Right forelimb (tissue), 1 donor: ENCODE data around the gene TTLL7.
"Not testable (repeated sequence)": the region's sequence is repeated elsewhere in the genome, so short reads cannot be mapped to it uniquely, and the experiment has no call there.

ENCODE experiments used
- DNase-seq: peaks from one replicate; pipeline ENCODE4 v3.0.0-alpha.2; 2018

The TTLL7 gene

DNA sequence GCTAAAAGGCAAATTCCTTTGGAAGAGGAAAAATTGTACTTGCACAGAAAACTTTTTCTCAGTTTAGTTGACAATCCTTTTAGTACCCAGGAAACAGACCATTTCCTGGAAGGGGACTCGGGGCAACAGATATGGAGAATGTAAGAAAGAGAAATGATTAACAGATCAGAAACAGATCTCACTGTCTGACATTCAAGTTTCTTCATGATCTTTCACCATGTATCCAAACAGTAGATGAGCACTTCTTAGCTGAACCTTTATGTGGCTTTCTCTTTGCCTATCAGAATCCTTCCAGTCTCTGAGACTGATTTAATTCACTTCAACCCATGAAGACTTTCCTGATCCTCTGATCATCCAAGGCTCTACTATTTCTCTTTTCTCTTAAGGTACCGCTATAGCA is 2.7 kb downstream of the TTLL7 start:
- DNase-seq, result no peak

DNA sequence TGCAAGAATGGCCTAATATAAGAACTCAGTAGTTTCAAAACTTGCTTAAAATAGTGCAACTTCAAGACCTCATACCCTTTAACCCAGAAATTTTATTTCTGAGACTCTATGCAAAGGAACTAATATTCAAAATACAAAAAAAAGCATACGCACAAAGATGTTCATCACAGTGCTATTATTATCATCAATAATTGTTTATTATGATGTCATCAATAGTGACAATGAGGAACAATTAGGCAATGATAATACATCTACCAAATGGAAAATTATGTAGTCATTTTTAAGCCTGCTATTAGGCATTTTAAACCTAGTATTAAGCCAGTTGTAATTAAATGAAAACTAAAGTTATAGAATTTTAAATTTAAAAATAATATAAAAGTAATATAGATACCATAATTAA is 3.3 kb downstream of the TTLL7 start:
- DNase-seq, result no peak

DNA sequence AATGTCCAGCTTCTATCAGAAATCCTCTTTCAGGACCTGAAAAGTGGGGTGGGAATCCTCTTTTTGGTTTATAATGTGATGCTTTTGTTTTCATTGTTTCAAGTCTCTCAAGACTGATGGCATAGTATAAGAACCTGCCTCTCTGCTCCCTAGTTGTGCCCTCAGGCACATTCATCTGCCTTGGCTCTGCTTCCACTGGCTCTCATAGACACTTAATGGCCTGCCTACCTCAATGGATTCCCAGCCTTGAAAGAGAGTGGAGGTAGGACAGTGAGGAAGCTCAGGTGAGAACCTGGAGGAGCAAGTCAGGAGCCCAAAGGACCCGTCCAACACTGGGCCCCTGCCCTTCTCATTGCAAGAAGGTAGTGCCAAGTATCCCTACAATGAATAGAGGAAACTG is 4.8 kb downstream of the TTLL7 start:
- DNase-seq, result no peak

DNA sequence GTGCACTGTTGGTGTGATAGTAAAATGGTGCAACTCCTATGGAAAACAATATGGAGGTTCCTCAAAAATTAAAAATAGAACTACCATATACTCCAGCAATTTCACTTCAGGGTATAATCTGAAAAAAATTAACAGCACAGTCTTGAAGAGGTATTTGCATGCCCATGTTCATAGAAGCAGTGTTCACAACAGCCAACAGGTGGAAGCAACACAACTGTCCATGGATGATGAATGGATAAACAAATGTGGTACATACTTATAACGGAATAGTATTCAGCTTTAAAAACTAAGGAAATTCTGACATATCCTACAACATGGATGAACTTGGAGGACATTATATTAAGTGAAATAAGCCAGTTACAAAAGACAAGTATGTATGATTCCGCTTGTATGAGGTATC is 8.2 kb downstream of the TTLL7 start:
- no peak for DNase-seq

DNA sequence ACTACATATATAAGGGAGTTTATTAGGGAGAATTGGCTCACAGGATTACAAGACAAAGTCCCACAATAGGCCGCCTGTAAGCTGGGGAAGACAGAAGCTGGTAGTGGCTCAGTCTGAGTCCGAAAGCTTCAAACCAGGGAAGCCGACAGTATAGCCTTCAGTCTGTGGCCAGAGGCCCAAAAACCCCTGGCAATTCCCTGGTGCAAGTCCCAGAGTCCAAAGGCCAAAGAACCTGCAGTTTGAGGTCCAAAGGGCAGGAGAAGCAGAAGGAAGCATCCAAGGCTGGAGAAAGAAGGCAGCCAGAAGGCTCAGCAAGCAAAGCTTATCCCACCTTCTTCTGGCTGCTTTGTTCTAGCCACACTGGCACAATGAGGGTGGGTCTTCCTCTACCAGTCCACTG is 13.9 kb downstream of the TTLL7 start:
- no peak for DNase-seq

DNA sequence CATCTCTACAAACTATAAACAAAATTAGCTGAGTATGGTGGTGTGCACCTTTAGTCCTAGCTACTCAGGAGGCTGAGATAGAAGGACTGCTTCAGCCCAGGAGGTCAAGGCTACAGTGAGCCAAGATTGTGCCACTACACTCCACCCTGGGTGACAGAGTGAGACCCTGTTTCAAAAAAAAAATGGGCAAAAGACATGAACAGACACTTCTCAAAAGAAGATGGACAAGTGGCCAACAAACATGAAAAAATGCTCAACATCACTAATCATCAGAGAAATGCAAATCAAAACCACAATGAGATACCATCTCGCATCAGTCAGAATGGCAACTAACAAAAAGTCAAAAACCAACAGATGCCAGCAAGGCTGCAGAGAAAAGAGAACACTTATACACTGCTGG is 15.0 kb downstream of the TTLL7 start:
- DNase-seq, result not testable (repeated sequence)

DNA sequence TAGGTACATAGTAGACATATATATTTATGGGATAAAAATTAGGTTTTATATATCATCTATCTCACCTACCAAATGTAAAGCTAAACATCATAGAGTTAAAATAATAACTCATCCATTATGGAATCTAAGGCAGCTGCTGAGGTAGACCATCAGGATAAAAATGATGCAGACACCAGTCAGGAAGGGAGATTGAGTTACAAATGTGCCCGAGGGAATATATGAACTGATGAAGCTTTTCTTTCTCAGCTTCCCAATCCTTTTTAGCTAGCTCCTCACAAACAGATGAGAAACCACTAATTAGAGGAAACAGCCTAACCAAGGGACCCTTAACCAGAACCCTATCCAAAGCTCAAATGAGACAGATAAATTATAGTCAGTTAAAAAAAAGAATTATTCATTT is 20.9 kb downstream of the TTLL7 start:
- no peak for DNase-seq

DNA sequence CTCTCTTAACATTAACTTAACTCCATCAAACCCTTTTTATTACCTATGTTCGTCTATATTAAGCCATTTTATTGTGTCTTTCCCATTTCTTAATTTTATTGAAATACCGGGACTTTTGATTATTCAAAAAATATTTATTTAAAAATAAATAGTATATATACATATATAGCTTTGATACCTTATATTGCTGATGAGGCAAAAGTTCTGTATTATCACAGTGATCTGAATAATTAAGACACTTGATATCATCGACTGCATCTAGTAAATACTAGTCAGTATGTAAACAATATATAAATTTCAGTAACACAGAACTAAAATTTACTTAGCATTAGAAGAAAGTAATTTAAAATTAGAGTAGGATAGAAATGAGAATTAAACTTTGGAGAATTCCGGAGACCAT is 22.0 kb downstream of the TTLL7 start:
- no peak for DNase-seq

DNA sequence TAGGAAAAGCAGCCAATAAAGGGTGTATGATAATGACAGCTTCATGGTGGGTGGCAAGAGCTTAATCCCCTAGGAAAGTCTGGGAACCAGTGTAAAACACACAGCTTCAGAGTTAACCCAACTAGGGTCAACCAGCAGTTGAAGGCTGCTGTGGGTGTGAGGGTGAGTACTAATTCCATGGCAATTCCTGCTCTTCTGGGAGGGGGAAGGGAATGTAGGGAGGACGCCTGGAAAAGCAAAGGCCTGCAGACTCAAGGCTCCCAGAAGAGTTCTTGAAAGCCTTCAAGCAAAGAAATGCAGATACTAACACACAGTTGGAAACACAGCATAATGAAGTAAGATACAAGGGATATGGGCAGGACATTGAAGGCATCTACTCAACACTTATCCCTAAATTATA is 28.1 kb downstream of the TTLL7 start:
- no peak for DNase-seq

DNA sequence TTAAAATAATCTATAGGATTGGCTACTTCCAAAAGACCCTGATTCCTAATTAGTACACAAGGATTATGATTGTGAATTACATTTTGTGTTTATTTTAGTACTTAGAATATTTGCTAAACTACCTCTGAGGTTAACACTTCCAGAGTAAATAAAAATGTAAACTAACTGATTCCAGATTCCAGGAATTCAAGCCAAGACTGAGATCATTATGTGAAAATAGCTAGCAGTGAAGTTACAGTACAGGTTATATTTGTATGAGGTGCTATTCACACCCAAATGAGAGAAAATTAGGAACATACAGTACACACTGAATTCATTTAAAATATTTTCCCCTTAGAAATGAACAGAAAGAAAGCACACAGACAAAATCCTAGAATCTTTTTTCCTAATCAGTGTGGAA is 28.8 kb downstream of the TTLL7 start:
- DNase-seq, result no peak

DNA sequence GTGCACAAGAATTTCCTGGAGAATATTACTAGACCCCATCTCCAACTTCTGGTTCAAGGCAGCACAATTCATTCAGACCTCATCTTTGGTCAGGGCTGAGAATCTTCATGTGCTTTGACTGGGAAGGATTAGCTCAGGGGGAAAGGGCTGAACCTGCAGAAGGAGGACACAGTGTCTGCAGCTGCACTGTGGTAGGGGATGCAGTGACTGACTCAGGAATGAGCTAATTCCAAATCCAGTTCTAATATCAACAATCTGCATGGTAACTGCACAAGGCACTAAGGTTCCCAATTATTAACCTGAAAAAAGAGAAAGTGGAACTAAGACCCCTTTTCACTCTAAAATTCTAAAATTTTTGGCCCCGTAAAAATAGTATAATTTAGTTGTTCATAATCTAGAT is 31.6 kb downstream of the TTLL7 start:
- DNase-seq, result no peak

DNA sequence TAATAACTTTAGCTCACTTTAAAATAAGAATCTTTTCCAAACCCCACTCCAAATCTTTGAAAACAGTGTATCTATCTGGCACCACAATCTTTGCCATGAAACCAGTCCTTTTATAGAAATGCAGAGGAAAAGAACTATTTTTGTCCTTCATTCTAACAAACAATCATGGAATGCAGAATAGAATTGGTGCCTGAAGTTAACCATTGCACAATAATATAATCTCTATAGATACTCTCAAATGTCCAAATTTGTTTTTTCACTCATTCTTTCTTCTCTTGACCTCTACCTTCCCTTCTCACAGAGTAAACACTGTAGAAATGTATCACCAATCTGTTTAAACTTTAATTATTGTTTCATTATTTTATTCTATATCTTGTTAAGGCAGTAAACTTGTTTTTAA is 34.8 kb downstream of the TTLL7 start:
- no peak for DNase-seq

DNA sequence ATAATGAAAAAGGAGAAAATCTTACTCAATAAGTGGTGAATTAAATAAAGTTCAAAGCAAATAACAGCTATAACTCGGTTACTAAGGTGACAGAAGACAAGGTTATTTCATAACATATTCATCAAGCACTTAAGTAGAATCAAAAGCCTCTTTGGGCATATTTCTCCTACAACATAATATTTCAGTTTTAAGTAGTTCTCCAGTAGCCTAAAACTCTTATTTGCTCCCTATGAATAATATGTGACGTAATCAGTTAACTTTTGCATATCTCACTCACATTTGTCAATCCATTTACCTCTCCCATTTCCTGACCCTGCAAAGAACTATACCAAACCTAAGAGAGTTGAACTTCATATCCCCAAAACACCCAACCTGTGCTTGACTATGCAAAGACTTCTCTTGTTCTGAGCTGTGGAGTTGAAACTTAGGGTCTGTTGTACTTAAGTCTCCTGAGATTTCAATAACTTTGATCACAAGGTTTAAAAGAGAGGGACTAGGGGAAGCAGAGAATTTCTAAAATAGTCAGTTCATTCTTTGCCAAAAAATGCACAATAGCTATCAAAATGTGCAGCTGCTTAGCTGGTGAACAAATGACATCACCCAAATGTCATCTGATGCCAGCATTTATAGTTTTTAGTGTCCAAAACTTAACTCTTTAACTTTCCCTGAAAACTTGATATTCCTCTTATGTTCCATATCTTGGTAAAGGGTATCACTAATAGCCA is 37.2 kb downstream of the TTLL7 start:
- no peak for DNase-seq

DNA sequence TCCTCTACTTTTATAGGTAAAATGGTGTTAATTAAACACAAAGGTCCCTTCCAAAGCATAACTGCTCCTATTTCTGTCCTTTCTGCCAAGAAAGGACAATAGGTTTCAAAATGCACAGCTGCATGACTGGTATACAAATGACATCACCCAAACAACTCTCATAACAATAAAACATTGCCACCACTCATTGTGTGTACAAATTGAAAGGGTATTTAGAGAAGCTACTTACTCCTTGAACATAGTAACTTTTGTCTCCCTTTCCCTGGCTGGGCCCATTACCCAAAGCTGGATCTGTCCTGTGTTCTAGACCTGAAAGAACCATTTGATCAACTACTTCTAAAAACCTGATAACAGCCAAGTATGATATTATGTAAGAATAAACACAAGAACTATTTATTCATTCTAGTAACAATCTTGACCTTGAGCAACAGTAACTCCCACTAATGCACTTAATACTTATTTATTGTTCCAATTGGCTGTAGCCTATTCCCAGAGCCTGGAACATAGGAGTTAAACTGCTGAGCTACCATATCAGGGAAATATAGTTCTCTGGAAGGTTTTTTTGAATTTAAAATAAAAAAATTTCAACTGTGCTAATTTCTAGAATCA is 38.2 kb downstream of the TTLL7 start:
- DNase-seq, result no peak

DNA sequence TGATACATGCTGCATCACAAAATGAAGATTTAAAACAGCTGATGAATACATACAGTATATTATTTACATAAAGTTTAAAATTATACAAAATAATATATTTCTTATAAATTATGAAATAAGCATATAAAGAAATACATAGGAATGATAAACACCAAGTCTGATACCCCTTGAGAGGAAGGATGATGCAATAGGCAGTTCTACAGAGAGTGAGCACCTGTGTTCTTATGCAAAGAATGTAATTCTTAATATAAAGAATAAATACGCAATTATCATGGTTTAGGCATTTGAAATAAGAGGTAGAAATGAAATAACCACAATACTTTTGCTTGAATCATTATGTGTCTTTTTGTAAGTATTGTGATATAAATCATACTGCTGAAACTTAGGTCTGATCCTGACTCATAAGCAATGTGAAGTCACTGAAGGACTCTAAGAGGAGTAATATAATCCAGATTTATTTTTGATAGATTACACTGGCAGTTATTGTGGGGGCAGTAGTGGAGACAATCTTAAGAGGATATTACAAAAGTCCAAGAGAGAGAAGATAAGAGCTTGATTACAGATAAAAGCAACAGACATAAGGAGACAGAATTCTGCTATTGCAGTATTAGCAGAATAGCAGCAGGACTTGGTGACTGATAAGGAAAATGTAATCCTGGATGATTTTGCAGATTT is 39.0 kb downstream of the TTLL7 start:
- no peak for DNase-seq

DNA sequence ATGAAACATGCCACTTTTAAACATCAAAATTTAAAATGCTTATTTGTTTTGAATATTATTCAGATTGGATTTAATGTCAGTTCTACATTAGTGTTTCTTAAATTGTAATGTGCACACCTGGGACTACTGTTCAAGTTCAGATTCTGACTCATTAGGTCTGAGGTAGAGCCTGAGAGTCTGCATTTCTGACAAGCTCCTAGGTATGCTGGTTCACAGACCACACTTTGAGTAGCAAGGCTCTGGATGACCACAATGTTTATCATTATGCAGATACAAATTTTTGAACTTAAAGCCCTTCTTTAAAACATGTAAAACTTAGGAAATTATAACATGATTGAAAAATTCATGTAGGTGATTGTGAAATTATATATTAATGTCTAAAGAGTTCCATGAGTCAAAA is 40.2 kb downstream of the TTLL7 start:
- DNase-seq, result no peak

DNA sequence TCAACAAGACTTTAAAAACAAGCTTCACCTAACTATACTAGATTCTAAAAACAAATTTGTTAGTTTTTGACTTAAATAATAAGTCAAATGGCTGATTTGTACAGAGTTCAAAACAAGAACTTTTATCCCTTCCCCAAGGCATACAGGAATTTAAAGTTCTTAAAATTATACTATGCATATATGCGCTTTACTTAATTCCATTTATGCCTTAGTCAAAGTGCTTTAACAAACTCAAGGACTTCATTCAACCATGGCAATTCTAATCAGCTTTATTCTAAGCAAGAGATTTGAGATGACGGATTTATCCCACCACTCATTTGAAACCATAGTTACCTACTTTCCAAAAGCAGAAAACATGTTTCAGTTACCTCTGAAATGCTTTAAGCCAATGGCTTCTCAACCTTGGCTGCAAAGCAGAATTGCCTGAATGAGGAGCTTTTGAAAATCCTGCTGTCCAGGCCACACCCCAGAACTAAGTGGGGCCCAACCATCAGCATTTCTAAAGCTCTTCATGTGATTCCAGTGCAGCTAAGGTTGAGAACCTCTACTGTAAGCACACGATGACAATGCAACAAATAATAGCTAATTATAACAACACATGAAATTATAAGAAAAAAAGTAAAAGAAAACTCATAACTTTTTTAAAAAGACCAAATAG is 44.6 kb downstream of the TTLL7 start:
- no peak for DNase-seq

DNA sequence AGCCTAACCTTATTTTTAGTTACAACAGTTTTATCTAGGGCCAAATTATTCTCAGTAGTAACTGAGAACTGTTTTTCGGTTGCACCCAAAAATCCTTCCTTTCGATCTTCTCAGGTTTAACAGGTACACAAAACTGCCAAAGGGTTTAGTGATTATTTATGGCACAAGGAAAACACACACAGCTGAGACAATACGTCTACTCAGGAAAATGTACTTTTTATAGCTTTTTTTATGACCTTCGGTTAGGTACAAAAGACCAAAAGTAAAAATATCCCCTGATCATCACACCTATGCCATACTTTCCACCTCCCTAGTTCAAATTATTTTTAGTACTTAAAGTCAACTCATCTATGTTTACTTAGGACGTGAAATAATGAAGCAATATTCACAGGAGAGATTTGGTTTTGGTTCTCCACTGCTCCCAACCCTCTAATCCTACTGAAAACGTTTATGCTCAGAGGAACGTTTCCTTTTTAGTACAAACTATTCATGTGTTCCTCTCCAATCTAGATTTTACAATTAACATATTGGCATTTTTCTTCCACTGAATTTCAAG is 48.7 kb downstream of the TTLL7 start:
- DNase-seq, result no peak

DNA sequence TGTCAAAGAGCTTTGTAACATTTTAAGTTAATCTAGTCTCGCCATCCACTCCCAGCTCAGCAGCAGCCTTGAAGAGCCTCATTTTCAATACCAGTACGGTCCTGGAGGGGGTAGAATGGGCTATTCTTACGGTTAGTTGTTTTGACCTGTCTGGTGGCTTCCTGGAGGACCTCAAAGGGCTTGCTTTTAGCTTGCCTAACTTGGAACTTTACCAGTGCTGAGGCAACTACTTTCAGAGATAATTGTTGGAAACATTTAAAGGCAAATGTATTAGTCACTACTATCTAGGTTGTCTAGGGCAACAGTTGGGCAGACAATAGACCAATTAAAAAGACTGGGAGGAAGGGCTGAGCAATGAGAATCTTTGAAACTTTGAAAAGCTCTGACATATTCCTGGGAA is 56.0 kb downstream of the TTLL7 start:
- DNase-seq, result no peak

DNA sequence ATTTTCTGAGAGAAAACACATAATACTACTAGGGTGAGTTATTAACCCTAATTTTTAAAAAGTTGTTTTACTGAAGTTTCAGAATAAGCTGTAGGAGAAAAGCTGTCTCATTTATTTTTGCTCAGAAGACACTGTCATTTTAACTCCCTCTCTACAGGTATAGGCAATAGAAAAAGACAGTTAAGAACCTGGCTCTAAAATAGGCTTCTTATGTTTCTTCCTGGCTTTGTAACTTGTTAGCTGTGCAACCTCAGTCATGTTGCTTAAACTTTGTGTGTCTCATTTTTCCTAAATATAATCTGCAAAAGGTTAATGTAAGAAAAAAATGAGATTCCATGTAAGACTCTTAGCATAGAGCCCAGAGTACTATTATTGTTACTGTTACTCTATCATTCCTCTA is 64.4 kb downstream of the TTLL7 start:
- no peak for DNase-seq

DNA sequence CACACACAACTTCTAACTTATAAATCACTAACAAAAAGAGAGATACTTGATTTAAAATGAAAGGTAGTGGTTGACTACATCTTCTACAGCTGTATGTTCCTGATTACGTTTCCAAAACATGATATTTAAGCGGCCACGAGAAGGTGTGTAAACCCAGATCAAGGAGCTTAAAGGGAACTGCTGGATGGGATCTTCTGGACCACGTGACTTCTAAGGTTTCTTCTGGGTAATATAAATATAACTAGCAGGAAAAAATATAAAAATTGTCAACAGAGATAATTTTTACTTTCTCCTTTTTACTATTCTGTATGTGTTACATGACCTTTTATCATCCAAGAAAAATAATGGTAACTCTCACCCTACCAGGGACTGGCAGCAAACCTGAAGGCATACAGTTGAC is 66.2 kb downstream of the TTLL7 start:
- no peak for DNase-seq

DNA sequence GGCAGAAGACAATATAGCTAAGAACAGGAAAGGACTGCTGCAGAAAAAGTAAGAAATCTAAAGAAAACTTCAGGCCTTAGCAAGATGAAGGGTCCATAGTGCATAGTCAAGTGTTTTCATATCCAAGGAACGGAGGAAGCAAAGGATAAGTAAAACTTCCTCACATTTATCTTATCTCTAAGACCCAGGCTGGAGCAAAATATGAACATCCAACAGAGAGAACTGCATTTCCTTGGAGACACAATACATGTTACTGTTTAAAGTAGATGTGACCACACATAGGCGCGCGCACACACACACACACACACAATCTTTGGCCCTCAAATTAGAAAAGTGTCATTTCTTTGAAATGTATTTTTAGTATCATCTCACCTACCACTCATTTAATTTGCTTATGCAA is 66.7 kb downstream of the TTLL7 start:
- no peak for DNase-seq

DNA sequence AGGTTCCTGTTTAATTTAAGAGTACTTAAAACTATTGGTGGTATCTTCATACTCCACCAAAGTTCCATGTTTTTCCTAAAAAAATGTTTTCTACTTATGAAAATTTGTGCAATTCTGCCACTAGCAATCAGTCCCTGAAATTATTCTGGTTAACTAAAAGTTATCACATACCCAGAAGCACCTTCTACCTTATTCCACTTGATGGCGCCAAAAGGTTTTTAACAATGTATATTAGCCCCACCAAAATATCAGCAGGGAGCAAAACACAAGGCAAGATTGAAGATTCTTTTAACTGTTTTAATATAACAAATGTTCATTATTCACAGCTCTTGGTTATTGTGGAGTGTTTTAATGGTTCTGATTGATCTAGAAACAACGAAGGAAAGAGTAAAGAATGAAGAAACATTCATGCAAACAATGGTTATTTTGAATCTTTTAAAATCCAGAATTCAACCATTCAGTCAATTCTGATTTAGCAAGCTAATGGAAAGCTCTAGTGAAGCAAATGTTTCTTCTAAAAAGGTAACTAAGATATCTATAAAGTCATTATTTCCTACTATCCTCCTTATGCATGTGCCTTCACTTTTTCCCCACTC is 67.2 kb downstream of the TTLL7 start:
- DNase-seq, result no peak
